Stimulated activated naive CD4-positive, alpha-beta T cell (primary cell): ENCODE data around the gene UVSSA.
"Not testable (repeated sequence)": the region's sequence is repeated elsewhere in the genome, so short reads cannot be mapped to it uniquely, and the experiment has no call there.

Source experiments
- DNase-seq, 6 experiments: peaks; one replicate each; lab custom pipeline; 2025; lab: John Stamatoyannopoulos, UW

Gene UVSSA

DNA sequence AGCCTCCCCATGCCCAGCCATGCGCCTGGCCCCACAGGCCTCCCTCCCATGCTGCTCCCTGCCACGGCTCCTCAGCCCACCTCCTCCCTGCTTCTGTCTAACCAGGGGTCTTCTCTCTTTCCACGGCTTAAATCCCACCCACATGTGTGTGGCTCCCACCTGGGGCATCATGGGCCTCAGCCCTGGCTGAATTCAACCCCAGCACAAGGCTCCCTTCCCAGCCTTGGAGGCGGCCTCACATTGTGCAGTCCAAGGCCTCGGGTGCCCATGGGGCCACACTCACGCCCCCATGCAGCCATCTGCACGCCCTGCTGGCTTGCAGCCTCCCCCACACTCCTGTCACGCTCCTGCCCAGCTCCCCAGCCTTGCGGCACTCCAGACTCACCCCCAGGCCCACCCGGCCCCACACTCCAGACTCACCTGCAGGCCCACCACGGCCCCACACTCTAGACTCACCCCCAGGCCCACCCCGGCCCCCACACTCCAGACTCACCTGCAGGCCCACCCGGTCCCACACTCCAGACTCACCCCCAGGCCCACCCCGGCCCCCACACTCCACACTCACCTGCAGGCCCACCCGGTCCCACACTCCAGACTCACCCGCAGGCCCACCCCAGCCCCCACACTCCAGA lies 30.4 kb upstream of the UVSSA start:
- DNase-seq: no peak

DNA sequence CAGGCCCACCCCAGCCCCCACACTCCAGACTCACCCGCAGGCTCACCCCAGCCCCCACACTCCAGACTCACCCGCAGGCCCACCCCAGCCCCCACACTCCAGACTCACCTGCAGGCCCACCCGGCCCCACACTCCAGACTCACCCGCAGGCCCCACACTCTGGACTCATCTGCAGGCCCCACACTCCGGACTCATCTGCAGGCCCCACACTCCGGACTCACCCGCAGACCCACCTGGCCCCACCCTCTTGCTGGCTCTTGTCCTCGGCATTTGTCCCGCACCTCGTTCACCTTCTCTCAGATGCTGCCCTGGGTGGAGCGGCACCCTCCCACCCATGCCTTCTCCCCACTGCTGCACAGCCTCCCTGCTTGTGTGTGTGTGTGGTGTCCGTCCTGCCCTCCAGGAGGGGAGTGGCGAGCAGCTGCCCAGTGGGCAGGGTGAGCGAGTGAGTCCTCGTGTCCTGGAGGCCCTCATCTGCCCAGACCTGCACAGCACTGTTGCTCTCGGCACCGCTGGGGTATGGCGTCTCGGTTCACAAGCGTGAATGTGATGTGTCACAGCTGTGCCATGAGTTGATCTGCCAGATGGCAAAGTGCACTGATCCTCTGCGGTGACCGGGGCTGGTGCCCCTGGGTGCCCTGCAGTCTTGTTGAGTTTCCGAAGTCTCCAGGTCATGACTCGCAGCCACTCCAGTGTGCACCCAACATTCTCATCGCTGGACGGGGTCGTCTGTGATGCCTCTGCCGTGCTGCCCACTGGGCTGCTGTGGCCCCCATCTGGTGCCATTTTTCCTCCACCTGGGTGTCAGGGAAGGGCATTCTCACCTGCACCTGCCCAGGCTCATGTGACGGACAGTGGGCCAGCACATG lies 29.6 kb upstream of the UVSSA start:
- no peak for DNase-seq

DNA sequence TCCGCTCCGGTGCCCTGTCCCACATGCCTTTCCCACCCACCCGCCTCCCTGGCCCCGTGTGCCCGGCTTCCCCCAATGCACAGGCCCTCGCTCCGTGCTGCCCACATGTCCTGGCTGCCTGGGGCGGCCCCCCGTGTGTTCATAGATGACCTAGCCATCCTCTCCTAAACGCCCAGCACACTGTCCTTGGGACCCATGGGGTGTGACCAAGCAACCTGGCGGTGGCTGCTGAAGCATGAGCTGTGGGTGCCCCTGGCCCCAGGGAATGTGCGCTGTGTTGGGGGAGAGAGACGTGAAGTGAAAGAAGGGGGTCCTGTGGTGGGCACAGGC lies 29.0 kb upstream of the UVSSA start:
- no peak for DNase-seq

DNA sequence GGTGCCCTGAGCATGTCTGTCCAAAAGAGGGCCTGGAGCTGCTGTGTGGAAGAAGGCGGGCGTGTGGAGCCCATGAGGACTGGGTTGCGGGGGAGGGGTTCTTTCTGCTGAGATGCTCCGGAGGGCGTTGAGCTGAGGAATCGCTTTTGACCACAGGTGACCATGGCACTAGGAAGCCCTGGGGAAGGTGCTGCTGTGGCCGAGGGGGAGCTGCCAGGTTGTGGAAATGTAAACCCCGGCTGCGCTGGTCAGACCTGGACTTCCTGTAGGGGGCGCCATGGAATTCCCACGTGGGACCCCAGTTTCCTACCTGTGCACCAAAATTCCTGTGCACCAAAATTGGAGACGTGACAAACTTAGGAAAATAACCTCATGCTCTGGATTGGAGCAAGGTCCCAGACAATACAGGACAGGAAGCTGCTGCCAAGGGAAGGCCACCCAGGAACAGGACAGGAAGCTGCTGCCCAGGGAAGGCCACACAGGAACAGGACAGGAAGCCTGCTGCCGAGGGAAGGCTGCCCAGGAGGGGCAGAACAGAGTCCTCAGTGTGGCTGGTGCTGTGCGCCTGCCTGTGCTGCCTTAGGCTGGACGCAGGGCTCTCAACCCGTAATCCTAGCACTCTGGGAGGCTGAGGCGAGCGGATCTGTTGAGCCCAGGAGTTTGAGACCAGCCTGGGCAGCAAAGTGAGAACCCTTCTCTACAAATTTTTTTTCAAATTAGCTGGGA lies 28.4 kb upstream of the UVSSA start:
- DNase-seq: peak in 2 of 6 experiments; percentile 14 to 17

DNA sequence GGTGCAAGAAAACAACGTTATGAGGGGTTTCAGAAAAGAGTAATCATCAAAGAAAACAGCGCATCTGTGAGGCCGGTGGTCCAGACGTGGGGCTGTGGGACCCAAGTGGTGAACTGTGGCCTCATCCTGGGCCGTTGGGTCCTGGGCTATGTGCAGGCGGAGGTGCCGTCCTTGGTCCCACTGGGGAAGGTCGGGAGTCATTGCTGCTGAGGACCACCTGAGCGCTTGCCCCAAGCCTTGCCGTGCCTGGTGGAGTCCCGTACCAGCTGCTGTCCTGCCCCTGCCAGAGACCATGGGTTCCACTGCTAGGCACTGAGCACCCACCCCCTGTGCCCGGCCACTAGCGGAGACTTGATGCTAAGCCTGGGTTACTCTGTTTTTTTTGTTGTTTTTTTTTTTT lies 25.5 kb upstream of the UVSSA start:
- no peak for DNase-seq

DNA sequence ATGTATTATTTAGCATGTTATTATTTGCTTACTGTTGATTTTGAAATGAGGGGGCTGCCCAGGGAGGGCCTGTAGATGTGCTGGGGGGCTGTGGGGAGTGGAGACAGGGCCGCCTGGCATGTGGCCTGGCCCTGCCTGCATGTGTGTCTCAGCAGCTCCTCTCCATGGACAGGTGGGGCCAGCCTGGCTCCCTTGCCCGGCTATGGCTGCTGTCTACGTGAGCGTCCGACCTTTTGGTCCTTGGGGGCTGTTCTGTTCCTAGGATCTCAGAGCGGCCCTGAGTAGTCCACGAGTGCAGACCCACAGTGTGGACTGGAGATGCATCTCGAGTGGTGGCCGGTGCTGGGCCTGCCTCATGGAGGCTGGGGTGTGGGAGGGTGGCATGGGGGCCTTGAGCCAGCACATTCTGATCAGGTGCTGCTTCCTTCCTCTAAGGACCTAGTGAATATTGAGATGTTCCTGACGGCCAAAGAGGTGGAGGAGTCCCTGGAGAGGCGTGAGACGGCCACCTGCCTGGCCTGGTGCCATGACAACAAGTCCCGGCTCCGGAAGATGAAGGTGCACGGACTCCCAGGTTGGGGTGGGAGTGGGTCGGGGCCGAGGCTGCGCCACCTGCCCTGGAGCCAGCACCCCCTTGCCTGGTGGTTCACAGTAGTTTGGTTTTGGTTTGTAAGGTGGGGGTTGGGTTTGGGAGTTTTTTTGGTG lies 24.9 kb upstream of the UVSSA start:
- DNase-seq: no peak

DNA sequence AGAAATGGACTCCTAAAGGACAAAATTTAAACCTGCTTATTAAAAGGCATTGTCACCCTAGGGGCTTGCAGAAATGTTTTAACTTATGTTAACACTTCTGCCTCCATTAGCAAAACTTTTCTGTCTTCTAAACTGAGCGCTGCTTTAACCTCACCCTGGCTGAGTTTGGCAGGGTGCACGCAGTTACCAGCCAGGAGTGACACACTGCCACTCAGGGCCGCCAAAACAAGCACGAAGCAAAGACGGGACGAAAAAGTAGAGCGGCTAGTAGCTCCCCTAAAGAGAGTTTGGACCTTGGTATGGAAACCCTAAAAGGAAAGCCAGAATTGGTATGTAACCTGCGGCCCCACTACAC lies 23.8 kb upstream of the UVSSA start:
- no peak for DNase-seq

DNA sequence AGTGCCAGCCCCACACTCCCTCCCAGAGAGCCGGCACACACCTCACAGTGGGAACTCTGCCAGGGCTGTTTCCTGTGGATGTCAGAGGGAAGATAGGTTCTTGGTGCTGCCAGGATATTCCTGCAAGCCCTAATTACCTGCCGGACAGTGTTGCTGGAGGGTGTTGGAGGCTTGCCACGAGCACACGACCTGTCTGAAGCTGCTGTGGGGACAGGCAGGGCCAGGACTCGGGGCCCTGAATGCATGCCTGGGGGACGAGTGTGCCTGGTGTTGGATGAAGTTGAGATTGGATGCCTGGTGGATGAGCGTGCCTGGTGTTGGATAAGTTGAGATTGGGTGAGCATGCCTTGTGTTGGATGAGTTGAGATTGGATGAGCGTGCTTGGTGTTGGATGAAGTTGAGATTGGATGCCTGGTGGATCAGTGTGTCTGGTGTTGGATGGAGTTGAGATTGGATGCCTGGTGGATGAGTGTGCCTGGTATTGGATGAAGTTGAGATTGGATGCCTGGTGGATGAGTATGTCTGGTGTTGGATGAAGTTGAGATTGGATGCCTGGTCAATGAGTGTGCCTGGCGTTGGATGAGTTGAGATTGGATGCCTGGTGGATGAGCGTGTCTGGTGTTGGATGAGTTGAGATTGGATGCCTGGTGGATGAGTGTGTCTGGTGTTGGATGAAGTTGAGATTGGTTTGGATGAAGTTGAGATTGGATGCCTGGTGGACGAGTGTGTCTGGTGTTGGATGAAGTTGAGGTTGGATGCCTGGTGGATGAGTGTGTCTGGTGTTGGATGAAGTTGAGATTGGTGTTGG lies 23.2 kb upstream of the UVSSA start:
- no peak for DNase-seq

DNA sequence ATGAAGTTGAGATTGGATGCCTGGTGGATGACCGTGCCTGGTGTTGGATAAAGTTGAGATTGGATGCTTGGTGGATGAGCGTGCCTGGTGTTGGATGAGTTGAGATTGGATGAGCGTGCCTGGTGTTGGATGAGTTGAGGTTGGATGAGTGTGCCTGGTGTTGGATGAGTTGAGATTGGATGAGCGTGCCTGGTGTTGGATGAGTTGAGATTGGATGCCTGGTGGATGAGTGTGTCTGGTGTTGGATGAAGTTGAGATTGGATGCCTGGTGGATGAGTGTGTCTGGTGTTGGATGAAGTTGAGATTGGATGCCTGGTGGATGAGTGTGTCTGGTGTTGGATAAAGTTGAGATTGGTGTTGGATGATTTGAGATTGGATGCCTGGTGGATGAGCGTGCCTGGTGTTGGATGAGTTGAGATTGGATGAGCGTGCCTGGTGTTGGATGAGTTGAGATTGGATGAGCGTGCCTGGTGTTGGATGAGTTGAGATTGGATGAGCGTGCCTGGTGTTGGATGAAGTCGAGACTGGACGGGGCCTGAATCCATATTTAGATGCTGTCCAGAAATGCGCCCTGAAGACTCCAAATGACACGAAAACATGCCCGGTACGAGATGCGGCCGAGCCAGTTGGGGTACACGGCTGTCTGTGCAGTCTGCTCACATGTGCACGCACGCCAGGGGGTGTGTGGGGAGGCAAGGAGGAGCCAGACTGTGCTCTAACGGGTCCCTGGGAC lies 22.4 kb upstream of the UVSSA start:
- not testable (repeated sequence) for DNase-seq

DNA sequence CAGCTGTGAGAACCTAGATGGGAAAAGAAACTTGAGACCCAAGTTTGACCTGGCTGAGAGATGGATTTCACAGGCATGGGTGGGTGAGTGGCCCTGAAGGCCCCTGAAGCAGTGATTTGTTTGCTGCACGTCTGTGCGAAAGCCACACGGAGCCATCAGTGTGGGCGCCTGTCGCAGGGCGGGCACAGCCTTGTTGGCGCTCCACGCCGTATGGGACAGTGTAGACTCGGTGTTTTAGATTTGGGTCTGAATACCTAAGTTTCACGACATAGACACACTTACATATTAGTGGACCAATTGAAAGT lies 21.9 kb upstream of the UVSSA start:
- no peak for DNase-seq

DNA sequence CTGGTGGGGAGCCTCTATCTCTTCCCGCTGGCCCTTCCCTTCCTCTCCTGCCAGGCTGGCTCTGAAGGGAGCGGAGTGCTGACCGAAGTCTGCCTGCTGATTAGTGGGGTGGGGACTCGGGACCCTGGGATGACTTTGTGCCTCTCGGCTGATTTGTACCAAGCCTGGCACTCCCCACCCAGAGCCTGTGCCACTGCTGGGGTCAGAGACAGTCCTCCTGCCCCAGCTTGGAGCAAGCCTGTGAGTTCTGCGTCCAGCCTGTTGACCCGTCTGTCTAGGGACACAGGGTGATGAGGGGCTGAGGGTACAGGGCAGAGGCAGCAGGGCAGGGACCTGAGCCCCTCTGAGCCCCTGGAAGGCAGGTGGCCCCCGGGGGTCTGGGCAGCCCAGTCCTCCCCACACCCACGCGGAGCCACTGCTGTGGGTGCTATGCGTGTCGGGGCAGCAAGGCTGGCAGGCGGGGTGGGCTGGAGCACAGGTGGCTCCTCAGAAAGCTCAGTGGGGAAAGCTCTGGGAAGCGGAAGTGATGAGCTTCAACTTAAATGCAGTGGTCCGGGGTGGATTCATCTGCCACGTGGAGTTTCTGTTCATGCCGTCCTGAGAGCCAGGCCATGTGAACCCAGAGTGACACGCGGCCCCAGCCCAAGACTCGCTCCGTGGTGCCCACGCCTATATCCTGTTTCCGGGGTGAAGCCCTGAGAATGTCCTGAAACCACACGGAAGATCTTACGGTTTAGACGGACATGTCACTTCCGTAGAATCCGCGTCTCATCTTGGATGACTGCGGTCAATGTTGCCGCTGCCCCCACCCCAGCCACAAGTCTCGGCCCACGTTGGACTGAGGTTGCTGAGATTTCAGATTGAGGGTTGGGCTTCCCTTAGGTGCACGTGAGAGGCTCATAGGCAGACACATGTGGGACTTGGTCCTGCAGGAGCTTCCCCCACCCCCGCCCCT lies 21.1 kb upstream of the UVSSA start:
- no peak for DNase-seq

DNA sequence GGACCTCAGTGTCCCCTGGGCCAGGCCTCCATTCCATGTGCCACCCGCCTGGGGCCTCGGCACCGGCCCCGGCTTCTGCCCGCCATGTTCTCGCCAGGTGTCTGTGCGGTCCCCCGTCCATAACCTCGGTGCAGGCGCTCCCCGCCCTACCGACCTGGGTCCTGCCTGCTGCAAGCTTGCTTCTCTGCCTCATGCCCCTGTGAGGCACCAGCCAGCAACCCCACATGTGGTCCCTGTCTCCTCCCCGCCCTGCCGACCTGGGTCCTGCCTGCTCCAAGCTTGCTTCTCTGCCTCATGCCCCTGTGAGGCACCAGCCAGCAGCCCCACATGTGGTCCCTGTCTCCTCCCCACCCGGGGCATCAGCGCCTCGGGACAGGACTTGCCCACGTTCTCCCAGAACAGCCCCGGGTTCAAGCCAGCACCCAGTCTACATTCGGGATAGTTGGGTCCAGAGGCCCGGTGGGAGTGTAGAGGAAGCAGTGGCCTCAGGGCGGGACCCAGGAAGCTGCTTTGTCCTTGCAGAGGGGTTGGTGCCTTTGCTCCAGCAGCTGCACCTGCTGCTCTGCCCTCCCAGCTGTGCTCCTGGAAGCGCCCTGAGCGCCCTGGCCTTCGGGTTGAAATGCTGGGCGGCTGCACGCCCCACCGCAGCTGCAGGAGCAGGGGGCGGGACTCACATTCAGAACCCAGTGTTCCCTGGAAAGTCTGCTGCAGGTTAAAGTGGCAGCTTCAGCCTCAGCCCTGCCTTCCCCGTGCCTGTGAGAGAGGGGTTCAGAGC lies 20.1 kb upstream of the UVSSA start:
- DNase-seq: no peak

DNA sequence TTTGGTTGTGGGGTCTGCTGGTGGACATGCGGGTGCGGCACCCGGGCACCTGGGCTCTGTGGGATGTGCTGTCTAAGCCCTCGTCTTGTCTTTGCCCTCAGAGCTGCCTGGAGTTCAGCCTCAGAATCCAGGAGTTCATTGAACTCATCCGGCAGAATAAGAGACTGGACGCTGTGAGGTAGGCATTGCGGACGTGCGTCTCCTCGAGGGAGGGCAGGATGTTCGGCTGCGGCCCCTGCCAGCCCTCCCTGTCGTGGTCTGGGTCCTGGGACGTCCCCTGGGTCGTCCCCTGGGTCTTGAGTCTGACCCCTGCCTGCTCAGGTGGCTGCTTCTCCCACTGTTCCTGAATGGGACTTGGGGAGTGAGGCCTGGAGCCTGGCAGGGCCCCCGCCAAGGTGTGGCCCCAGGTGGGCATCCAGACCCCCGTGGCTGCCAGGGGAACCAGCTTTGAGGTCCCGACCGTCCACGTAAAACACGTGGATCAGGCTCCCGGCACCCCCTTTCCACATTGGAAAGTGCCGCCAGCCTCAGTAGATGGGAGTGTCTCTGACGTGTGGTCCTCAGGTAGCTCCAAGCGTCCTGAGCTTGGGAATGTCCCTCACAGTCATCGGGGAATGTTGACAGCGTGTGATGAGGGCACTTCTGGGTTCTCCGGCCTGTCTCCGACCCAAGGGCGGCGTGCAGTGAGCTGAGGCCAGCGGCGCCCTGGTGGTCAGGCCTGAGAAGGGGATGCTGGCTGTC lies 19.3 kb upstream of the UVSSA start:
- DNase-seq: no peak

DNA sequence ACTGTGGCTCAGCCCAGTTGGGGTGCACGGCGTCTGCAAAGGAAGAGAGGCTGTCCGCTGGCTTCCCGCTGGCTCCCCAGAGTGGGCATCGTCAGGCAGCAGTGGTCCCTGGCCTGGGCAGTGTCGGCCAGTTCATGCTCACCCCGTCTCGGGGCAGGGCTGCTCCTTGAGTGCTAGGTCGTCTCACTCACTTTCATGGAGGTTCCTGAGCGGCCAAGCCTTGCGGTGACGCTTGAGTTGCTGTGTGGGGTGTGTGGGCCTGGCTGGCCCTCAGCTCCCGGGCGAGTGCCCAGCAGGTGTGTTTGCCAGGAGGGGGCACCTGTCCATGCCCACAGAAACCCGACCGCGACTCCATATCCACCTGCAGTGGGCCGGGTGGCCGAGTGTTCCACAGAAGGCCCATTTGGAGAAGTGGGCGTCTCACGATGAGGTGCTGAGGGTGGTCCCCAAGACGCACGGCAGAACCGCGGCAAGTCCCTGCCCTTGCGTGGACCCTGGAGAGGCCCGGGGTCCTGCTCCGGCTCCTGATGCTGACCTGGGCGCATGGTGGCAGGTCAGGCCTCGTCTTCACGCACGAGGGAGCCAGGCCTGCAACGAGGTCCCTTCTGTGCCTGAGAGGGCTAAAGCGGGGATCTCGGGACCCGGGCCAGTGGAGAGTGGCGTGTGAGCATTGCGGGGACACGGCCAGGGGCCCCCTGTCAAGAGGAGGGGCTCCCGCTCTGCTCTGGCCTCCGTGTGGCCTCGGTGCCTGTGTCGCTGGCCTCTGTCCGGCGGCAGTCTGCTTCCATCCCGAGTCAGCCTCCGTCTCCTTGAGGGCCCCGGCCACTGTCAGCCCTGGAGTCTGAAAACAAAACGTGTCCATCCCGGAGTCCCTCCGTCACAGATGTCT lies 18.5 kb upstream of the UVSSA start:
- DNase-seq: no peak

DNA sequence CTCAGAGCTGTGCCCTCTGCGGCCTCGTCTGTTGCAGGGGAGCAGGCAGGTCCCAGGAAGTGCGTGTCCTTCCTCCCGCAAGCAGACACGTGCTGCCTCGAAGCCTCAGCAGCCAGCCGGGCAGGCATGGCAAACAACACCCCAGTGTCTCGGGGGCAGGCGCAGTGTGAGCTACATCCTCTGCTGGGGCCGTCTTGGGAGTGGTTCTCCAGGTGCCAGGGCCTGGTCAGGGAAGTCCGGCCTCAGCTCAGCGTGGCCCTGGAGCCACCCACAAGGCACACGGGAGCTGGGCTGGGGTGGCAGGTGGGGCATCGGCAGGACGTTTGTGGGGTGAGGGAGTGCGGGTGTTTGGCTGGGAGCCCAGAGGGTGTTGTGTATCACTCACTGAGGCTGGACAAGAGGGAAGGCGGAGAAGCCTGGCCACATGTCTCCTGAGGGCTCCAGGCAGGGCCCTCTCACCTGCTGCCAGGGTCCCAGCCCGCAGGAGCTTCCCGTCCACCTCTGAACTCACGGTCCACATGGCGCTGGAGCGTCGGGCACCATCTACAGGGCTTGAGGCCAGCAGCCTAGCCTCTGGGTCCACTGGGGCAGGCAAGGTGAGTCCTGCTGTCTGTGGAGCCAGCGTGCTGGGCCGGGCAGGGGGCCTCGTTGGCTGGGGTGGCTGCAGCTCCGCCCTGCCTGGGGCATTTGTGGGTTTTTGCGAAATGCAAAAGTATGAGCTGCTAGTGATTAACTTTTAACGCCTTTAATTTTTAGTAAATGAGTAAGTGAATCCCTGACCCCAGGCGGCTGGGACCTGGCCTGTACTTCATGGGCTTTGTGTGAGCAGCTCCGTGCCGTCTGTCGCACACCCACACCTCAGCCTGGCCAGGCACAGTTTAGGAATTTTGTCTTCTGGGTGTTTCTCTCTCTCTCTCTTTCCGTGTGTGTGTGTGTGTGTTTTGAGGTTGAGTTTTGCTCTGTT lies 17.3 kb upstream of the UVSSA start:
- DNase-seq: peak in 5 of 6 experiments; percentile 15 to 36 (median 24)
